Measurements from ENCODE around the gene KCTD2.

Gene KCTD2

GRCh38 chr17:75063201-75063600 is 16.2 kb downstream of the KCTD2 start:
- H3K36me3 ChIP-seq (replicated peaks) = peaks cover 43% of the 10 kb centered on the region
- TF ChIP-seq, protein P1, sequence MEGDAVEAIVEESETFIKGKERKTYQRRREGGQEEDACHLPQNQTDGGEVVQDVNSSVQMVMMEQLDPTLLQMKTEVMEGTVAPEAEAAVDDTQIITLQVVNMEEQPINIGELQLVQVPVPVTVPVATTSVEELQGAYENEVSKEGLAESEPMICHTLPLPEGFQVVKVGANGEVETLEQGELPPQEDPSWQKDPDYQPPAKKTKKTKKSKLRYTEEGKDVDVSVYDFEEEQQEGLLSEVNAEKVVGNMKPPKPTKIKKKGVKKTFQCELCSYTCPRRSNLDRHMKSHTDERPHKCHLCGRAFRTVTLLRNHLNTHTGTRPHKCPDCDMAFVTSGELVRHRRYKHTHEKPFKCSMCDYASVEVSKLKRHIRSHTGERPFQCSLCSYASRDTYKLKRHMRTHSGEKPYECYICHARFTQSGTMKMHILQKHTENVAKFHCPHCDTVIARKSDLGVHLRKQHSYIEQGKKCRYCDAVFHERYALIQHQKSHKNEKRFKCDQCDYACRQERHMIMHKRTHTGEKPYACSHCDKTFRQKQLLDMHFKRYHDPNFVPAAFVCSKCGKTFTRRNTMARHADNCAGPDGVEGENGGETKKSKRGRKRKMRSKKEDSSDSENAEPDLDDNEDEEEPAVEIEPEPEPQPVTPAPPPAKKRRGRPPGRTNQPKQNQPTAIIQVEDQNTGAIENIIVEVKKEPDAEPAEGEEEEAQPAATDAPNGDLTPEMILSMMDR (IDR thresholded peaks at IDR 0.05; ENCODE audit: low read depth, low read length, missing control alignments) = no peak
- H3K4me3 ChIP-seq (ENCODE audit: low read depth, low read length) = no peak overlapping the region
- in situ Hi-C loops (cut with HindIII; ENCODE audit: low pct_ligation_motif_present, low sequenced_read_pairs) = no loop called here
- no peak overlapping the region for H3K27ac ChIP-seq
- H3K27me3 ChIP-seq (replicated peaks) = no peaks in the 10 kb centered on the region
- no peak for DNase-seq

- no peak overlapping the region for H3K4me3 ChIP-seq (ENCODE audit: low read depth, low read length)
- TF ChIP-seq, protein P1 (IDR thresholded peaks at IDR 0.05; ENCODE audit: low read depth, low read length, missing control alignments) = no peak
- H3K36me3 ChIP-seq (replicated peaks) = peaks cover 43% of the 10 kb centered on the region
- in situ Hi-C loops (cut with HindIII; ENCODE audit: low pct_ligation_motif_present, low sequenced_read_pairs) = no loop called here
- no peak for DNase-seq
- H3K27me3 ChIP-seq (replicated peaks) = no peaks in the 10 kb centered on the region
- no peak overlapping the region for H3K27ac ChIP-seq
These were observed 16.6 kb downstream of the KCTD2 start for GRCh38 chr17:75063626-75064025.

DNA sequence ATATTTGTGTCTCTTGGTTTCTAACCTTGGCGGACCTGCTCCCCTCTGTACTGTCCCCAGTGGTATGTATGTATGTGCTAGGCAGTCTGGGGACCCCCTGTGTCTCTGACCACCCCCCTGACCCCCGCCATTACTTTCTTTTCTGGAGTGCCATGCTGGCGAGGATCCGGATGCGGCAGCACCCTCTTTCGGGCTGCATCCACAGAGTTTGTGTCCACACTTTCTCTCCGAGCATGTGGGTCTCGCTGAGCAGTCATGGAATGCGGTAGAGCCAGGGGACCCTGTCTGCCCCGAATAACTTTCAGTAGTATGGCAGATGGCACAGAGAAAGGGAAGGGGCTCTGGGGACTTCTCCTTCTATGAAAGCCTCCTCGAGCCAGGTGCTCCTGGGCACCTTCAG is 17.0 kb downstream of the KCTD2 start:
- TF ChIP-seq, protein P1 (IDR thresholded peaks at IDR 0.05; ENCODE audit: low read depth, low read length, missing control alignments) = no peak
- in situ Hi-C loops (cut with HindIII; ENCODE audit: low pct_ligation_motif_present, low sequenced_read_pairs) = no loop called here
- no peak for DNase-seq
- Histone ChIP-seq H3K27me3 (replicated peaks) (no peaks in the 10 kb centered on the region), H3K4me3 (ENCODE audit: low read depth, low read length) (no peak overlapping the region), H3K27ac (no peak overlapping the region), H3K36me3 (replicated peaks) (peaks cover 43% of the 10 kb centered on the region)

GRCh38 chr17:75064460-75064859 is 17.4 kb downstream of the KCTD2 start:
- TF ChIP-seq, protein P1 (IDR thresholded peaks at IDR 0.05; ENCODE audit: low read depth, low read length, missing control alignments) = no peak
- H3K27ac ChIP-seq = no peak overlapping the region
- H3K36me3 ChIP-seq (replicated peaks) = peaks cover 43% of the 10 kb centered on the region
- no peaks in the 10 kb centered on the region for H3K27me3 ChIP-seq (replicated peaks)
- DNase-seq = no peak
- in situ Hi-C loops (cut with HindIII; ENCODE audit: low pct_ligation_motif_present, low sequenced_read_pairs) = no loop called here
- no peak overlapping the region for H3K4me3 ChIP-seq (ENCODE audit: low read depth, low read length)

DNA sequence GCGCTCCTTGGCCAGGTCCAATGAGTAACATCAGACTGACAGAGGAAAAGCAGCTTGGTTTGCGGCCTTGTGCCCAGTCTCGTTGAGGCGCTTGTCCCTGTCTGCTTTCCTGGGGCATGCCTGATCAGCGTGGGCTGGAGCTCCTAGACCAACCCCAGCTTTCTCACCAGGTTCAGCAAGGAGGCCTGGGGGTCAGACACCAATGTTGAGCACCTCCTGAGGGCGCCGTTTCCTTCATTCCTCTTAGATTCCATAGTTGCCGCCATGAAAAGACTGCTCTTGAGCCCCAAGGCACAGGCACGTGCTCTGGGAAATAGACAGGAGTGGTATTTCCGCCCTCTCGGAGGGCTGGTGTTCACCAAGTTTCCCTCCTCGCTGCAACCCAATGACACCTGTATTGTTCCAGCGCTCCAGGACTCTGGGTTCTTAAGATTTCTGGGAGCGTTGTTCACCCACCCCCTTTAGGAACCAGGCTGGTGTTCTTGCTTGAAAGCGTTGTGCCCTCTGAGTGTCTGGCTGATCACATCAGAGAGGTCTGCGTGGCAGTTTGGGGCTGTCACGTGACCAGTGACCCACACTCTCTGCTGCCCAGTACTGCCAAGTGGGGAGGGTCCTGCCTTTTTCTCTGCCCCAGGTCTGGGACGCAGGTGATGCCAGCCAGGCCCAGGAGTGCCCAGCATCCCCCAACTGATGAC is 18.0 kb downstream of the KCTD2 start:
- Histone ChIP-seq H3K27ac (no peak overlapping the region), H3K4me3 (ENCODE audit: low read depth, low read length) (no peak overlapping the region), H3K36me3 (replicated peaks) (peaks cover 39% of the 10 kb centered on the region), H3K27me3 (replicated peaks) (no peaks in the 10 kb centered on the region)
- no peak for DNase-seq
- in situ Hi-C loops (cut with HindIII; ENCODE audit: low pct_ligation_motif_present, low sequenced_read_pairs) = no loop called here
- TF ChIP-seq, protein P1 (IDR thresholded peaks at IDR 0.05; ENCODE audit: low read depth, low read length, missing control alignments) = no peak

Data from brain microvascular endothelial cell (primary cell).